H1 (cell line): ENCODE data around the gene CUX1. TPM values are rescaled to one million over a fixed set of nuclear protein-coding genes. Genes with fewer than 3 reads are reported as not detected.

Experiments used
- CTCF ChIA-PET: fragments of 300-600 bp; sonication (Branson Sonifier 250); formaldehyde crosslinking; loops from one replicate; lab custom pipeline; 2021; ENCODE audit not compliant: partially characterized antibody; lab: Charles Lee
- POLR2A ChIA-PET: fragments of 300-600 bp; sonication (Branson Sonifier 250); formaldehyde crosslinking; loops from one replicate; lab custom pipeline; 2021; ENCODE audit warnings: inconsistent platforms; ENCODE audit not compliant: partially characterized antibody; lab: Charles Lee
- DNase-seq, 2 experiments: peaks; one replicate each; pipeline versions ENCODE4 v3.0.0 to v3.0.0-alpha.2; 2010 to 2022; ENCODE audit warnings: low spot score in 2 of 2, low read depth in 1 of 2, mixed read lengths in 1 of 2
- FAIRE-seq: peaks from 2 replicates; lab custom pipeline; 2011; peaks lifted over from hg19 to GRCh38; lab: Jason Lieb, UNC
- H2AFZ ChIP-seq: 2 replicates; pipeline ENCODE4 v1.8.1; 2012; ENCODE audit warnings: low read length, inconsistent platforms
- H2AK5ac ChIP-seq: 2 replicates; pipeline ENCODE4 v1.6.1; 2013; ENCODE audit warnings: low read depth, low read length
- H2BK120ac ChIP-seq: replicated peaks from 2 replicates; pipeline ENCODE3; 2013; ENCODE audit warnings: low read depth, low read length, inconsistent platforms
- H2BK12ac ChIP-seq: 2 replicates; pipeline ENCODE4 v1.6.1; 2013; ENCODE audit warnings: low read depth, low read length
- H2BK15ac ChIP-seq: 2 replicates; pipeline ENCODE4 v1.6.1; 2013; ENCODE audit warnings: low read length
- H2BK20ac ChIP-seq: 2 replicates; pipeline ENCODE4 v1.6.1; 2013; ENCODE audit warnings: low read length
- H2BK5ac ChIP-seq: 2 replicates; pipeline ENCODE4 v1.6.1; 2013; ENCODE audit warnings: low read depth, low read length
- H3K14ac ChIP-seq: 2 replicates; pipeline ENCODE4 v1.6.1; 2013; ENCODE audit warnings: inconsistent platforms; ENCODE audit not compliant: insufficient read length
- H3K18ac ChIP-seq: 2 replicates; pipeline ENCODE4 v1.6.1; 2013; ENCODE audit warnings: low read length; ENCODE audit errors: extremely low read depth
- H3K23ac ChIP-seq: 2 replicates; pipeline ENCODE4 v1.6.1; 2013; ENCODE audit warnings: inconsistent platforms; ENCODE audit not compliant: insufficient read length
- H3K23me2 ChIP-seq: 2 replicates; pipeline ENCODE4 v1.6.1; 2013; ENCODE audit warnings: low read depth, low read length
- H3K27ac ChIP-seq: 2 replicates; pipeline ENCODE4 v1.6.1; 2011; ENCODE audit warnings: low read depth, low read length, inconsistent platforms
- H3K27me3 ChIP-seq, 4 experiments: replicated peaks in 1 of 4; 1 replicate in 1 of 4; 2 replicates in 3 of 4; pipeline versions ENCODE4 v1.6.1 to v1.8.1; 2011 to 2013; ENCODE audit warnings: low read length in 3 of 4, mild to moderate bottlenecking in 3 of 4, inconsistent platforms in 2 of 4, mixed read lengths in 2 of 4, moderate library complexity in 1 of 4; ENCODE audit not compliant: control insufficient read depth in 3 of 4, insufficient read depth in 3 of 4; ENCODE audit errors: extremely low read depth in 1 of 4
- H3K36me3 ChIP-seq, 4 experiments: 2 replicates each; pipeline versions ENCODE4 v1.6.1 to v1.8.1; 2011 to 2013; ENCODE audit warnings: mild to moderate bottlenecking in 4 of 4, low read length in 3 of 4, moderate library complexity in 2 of 4, control low read depth in 1 of 4, inconsistent platforms in 1 of 4; ENCODE audit not compliant: insufficient read depth in 4 of 4, control insufficient read depth in 2 of 4
- H3K4ac ChIP-seq: replicated peaks from 2 replicates; pipeline ENCODE3; 2013; ENCODE audit warnings: low read length, low read depth, mixed read lengths, inconsistent platforms; ENCODE audit not compliant: insufficient read length
- H3K4me1 ChIP-seq, 4 experiments: replicated peaks in 1 of 4; 1 replicate in 1 of 4; 2 replicates in 3 of 4; pipeline versions ENCODE4 v1.6.1 to v1.8.1; 2011 to 2013; ENCODE audit warnings: low read length in 3 of 4, inconsistent platforms in 2 of 4, mixed read lengths in 1 of 4; ENCODE audit not compliant: insufficient read depth in 4 of 4, control insufficient read depth in 3 of 4
- H3K4me2 ChIP-seq, 2 experiments: 2 replicates each; pipeline versions ENCODE4 v1.6.1 to v1.8.1; 2011 to 2013; ENCODE audit warnings: low read depth in 2 of 2, low read length in 2 of 2, control low read depth in 1 of 2, inconsistent platforms in 1 of 2, mild to moderate bottlenecking in 1 of 2; ENCODE audit not compliant: insufficient read depth in 1 of 2
- H3K4me3 ChIP-seq, 4 experiments: fragments of 200-600, 300-600 bp in 1 of 4; sonication (generic), shearing (Covaris generic), sonication (Bioruptor Twin) in 1 of 4; 2 replicates each; pipeline versions ENCODE4 v1.5.1 to v1.8.1; 2011 to 2016; ENCODE audit warnings: low read length in 4 of 4, low read depth in 3 of 4, control low read depth in 2 of 4, inconsistent platforms in 2 of 4, mild to moderate bottlenecking in 2 of 4, mixed read lengths in 1 of 4, moderate library complexity in 1 of 4; ENCODE audit not compliant: insufficient read depth in 2 of 4; ENCODE audit errors: extremely low read depth in 1 of 4
- H3K56ac ChIP-seq: replicated peaks from 2 replicates; pipeline ENCODE3; 2013; ENCODE audit warnings: low read depth, mild to moderate bottlenecking, mixed read lengths, low read length, inconsistent platforms; ENCODE audit not compliant: insufficient read length
- H3K79me1 ChIP-seq: 2 replicates; pipeline ENCODE4 v1.6.1; 2013; ENCODE audit warnings: low read depth, low read length, control low read depth
- H3K79me2 ChIP-seq, 2 experiments: 2 replicates each; pipeline versions ENCODE4 v1.6.1 to v1.8.1; 2012 to 2013; ENCODE audit warnings: low read length in 2 of 2, mild to moderate bottlenecking in 2 of 2, inconsistent platforms in 1 of 2; ENCODE audit not compliant: insufficient read depth in 2 of 2, control insufficient read depth in 1 of 2
- H3K9ac ChIP-seq, 4 experiments: replicated peaks in 1 of 4; 1 replicate in 1 of 4; 2 replicates in 3 of 4; pipeline versions ENCODE4 v1.6.1 to v1.8.1; 2011 to 2013; ENCODE audit warnings: low read depth in 3 of 4, low read length in 3 of 4, control low read depth in 2 of 4, mild to moderate bottlenecking in 2 of 4, moderate library complexity in 2 of 4, inconsistent platforms in 1 of 4; ENCODE audit errors: extremely low read depth in 1 of 4
- H3K9me3 ChIP-seq, 2 experiments: 2 replicates each; pipeline versions ENCODE4 v1.6.1 to v1.8.1; 2012 to 2013; ENCODE audit warnings: mild to moderate bottlenecking in 2 of 2, moderate library complexity in 2 of 2, control low read depth in 1 of 2, inconsistent platforms in 1 of 2, low read depth in 1 of 2, low read length in 1 of 2, mixed read lengths in 1 of 2; ENCODE audit not compliant: insufficient read depth in 2 of 2
- H4K20me1 ChIP-seq, 2 experiments: replicated peaks in 1 of 2; 2 replicates each; pipeline versions ENCODE3 to v1.8.1; 2011 to 2013; ENCODE audit warnings: inconsistent platforms in 2 of 2, low read length in 2 of 2, mild to moderate bottlenecking in 1 of 2; ENCODE audit not compliant: insufficient read depth in 2 of 2, control insufficient read depth in 1 of 2
- H4K5ac ChIP-seq: 2 replicates; pipeline ENCODE4 v1.6.1; 2013; ENCODE audit warnings: low read length, low read depth, mixed read lengths, inconsistent platforms; ENCODE audit not compliant: insufficient read length
- H4K8ac ChIP-seq: 2 replicates; pipeline ENCODE4 v1.8.0; 2013; ENCODE audit warnings: mild to moderate bottlenecking, moderate library complexity, low read length, inconsistent platforms; ENCODE audit not compliant: insufficient read depth; ENCODE audit errors: extremely low read depth
- H4K91ac ChIP-seq: replicated peaks from 2 replicates; pipeline ENCODE3; 2013; ENCODE audit warnings: low read length, mixed read lengths, inconsistent platforms; ENCODE audit not compliant: insufficient read length
- KDM1A ChIP-seq: fragments of 200-600, 300-600 bp; sonication (generic); IDR thresholded peaks from 2 replicates; pipeline ENCODE4 v1.7.1; 2016; ENCODE audit warnings: mild to moderate bottlenecking, low read length, borderline replicate concordance
- YY1 ChIP-seq: IDR thresholded peaks from 2 replicates; pipeline ENCODE4 v1.6.1; 2011; ENCODE audit warnings: low read depth, mild to moderate bottlenecking, low read length
- WGBS, 2 experiments: shearing (Covaris generic) in 1 of 2; methylation state at CpG; one replicate each; pipeline versions ENCODE4 v1.1.6 to v1.1.7; 2013 to 2015; ENCODE audit warnings: low lambda C conversion rate in 2 of 2, mixed read lengths in 2 of 2, inconsistent platforms in 1 of 2, low coverage in 1 of 2, missing lambda C conversion rate in 1 of 2; ENCODE audit not compliant: insufficient replicate concordance in 2 of 2, insufficient coverage in 1 of 2, insufficient read length in 1 of 2; ENCODE audit errors: extremely low coverage in 1 of 2, missing lambda C conversion rate in 1 of 2; 5-methylcytosine and 5-hydroxymethylcytosine counted together
- polyA plus RNA-seq, 7 experiments: library from polyadenylated mRNA; depleted of rRNA in 3 of 7; stranded (reverse) in 5 of 7; unstranded in 2 of 7; fragments of >200 nt in 5 of 7; fragments of 200-250 nt in 2 of 7; gene quantifications; 1 replicate in 5 of 7; 2 replicates in 1 of 7; 4 replicates in 1 of 7; pipeline versions ENCODE4 v1.2.1 to v1.2.3, GENCODE V29; 2011 to 2013; ENCODE audit warnings: missing spikeins in 2 of 7, mixed read lengths in 2 of 7
- total RNA-seq: library from RNA; stranded (reverse); fragmentation: NEBNext Ultra II Directional; extraction: Animal tissue kit (Norgen Biotek cat#: 25700); gene quantifications from 2 replicates; pipeline ENCODE4 v1.2.1, GENCODE V29; 2021

The CUX1 gene
- total and polyA plus RNA-seq, 2 of the 8 experiments (the other 6 are each of a cell fraction or from before 2014, with no cell fraction given), result 21.6 to 65.9 TPM

DNA sequence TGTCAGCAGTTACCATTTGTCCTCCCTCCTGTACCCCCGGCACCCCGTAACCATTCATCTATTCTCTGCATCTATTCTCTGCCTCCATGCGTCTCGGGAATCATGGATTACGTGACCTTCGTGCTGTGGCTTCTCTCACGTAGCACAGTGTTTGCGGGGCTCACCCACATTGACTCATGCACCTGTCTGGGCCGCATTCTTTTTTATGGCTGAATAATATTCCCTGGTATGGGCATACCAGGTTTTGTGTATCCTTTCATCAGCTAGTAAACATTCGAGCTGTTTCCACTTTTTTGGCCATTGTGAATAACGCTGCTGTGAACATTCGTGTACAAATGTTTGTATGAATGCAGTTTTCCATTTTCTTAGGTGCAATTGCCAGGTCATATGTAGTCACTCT is 17.7 kb downstream of the CUX1 start:
- FAIRE-seq, result no peak
- no peak overlapping the region for H4K8ac ChIP-seq

More for the DNA sequence above, 17.7 kb downstream of the CUX1 start:
- Histone ChIP-seq H2BK120ac (no peak overlapping the region), H3K4me2 (no peak overlapping the region), H2AFZ (no peak overlapping the region), H3K23me2 (no peaks in the 10 kb centered on the region; the same call in 1 of the 2 replicates), H3K79me2 (peaks cover 44 to 98% of the 10 kb centered on the region in 2 experiments), H4K5ac (no peak overlapping the region), H3K14ac (no peak overlapping the region), H3K27ac (no peak overlapping the region), H3K36me3 (no peaks in the 10 kb centered on the region; a peak in 1 of 8 replicates), H3K4me1 (peaks cover 0 to 7% (median 1%) of the 10 kb centered on the region in 4 experiments; a peak in 4 of 7 replicates), H3K18ac (no peak overlapping the region), H2BK15ac (no peak overlapping the region), H4K91ac (no peak overlapping the region), H3K9ac (no peak overlapping the region), H2BK12ac (no peak overlapping the region), H3K56ac (peak overlapping the region; percentile 16), H2BK20ac (no peak overlapping the region), H2AK5ac (no peak overlapping the region), H3K4ac (no peak overlapping the region), H3K4me3 (no peak overlapping the region), H3K23ac (no peak overlapping the region), H3K79me1 (peaks cover 24% of the 10 kb centered on the region), H3K27me3 (no peaks in the 10 kb centered on the region), H3K9me3 (no peaks in the 10 kb centered on the region), H4K20me1 (peaks cover 20 to 33% of the 10 kb centered on the region in 2 experiments), H2BK5ac (no peak overlapping the region)
- 96% methylated on average over 12 of the region's 12 CpGs; no CpG with 5 or more reads in 1 of the 2 experiments for WGBS, 2 experiments
- CTCF ChIA-PET, result interaction anchor here (1.7 kb wide), 1 partner anchor 151 kb away, joined by 4 read pairs; no protein-coding TSS in a partner anchor
- POLR2A ChIA-PET, result interaction anchor here (0.9 kb wide), 1 partner anchor 101 kb away, joined by 3 read pairs; no protein-coding TSS in a partner anchor
- no peak for TF ChIP-seq YY1
- peak; percentile 60; the same call in 1 of the 2 replicates for TF ChIP-seq KDM1A
- DNase-seq, result no peak
